22Rv1 (cell line): Measurements from ENCODE around the gene HELZ.
"Not testable (repeated sequence)": the region's sequence is repeated elsewhere in the genome, so short reads cannot be mapped to it uniquely, and the experiment has no call there.

ENCODE experiments used
- H3K27ac ChIP-seq: fragments of 450-650 bp; 2 replicates; pipeline ENCODE4 v1.5.1; 2017
- ZFX ChIP-seq: fragments of 450-650 bp; IDR thresholded peaks from 2 replicates; pipeline ENCODE4 v1.6.1; 2017; ENCODE audit warnings: antibody characterized with exemption, borderline replicate concordance
- TF ChIP-seq, protein P1 (sequence below): fragments of 450-650 bp; IDR thresholded peaks from 2 replicates; pipeline ENCODE4 v1.5.1; 2017; ENCODE audit warnings: mild to moderate bottlenecking

HELZ gene, protein sequence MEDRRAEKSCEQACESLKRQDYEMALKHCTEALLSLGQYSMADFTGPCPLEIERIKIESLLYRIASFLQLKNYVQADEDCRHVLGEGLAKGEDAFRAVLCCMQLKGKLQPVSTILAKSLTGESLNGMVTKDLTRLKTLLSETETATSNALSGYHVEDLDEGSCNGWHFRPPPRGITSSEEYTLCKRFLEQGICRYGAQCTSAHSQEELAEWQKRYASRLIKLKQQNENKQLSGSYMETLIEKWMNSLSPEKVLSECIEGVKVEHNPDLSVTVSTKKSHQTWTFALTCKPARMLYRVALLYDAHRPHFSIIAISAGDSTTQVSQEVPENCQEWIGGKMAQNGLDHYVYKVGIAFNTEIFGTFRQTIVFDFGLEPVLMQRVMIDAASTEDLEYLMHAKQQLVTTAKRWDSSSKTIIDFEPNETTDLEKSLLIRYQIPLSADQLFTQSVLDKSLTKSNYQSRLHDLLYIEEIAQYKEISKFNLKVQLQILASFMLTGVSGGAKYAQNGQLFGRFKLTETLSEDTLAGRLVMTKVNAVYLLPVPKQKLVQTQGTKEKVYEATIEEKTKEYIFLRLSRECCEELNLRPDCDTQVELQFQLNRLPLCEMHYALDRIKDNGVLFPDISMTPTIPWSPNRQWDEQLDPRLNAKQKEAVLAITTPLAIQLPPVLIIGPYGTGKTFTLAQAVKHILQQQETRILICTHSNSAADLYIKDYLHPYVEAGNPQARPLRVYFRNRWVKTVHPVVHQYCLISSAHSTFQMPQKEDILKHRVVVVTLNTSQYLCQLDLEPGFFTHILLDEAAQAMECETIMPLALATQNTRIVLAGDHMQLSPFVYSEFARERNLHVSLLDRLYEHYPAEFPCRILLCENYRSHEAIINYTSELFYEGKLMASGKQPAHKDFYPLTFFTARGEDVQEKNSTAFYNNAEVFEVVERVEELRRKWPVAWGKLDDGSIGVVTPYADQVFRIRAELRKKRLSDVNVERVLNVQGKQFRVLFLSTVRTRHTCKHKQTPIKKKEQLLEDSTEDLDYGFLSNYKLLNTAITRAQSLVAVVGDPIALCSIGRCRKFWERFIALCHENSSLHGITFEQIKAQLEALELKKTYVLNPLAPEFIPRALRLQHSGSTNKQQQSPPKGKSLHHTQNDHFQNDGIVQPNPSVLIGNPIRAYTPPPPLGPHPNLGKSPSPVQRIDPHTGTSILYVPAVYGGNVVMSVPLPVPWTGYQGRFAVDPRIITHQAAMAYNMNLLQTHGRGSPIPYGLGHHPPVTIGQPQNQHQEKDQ (N-terminal part only)

DNA sequence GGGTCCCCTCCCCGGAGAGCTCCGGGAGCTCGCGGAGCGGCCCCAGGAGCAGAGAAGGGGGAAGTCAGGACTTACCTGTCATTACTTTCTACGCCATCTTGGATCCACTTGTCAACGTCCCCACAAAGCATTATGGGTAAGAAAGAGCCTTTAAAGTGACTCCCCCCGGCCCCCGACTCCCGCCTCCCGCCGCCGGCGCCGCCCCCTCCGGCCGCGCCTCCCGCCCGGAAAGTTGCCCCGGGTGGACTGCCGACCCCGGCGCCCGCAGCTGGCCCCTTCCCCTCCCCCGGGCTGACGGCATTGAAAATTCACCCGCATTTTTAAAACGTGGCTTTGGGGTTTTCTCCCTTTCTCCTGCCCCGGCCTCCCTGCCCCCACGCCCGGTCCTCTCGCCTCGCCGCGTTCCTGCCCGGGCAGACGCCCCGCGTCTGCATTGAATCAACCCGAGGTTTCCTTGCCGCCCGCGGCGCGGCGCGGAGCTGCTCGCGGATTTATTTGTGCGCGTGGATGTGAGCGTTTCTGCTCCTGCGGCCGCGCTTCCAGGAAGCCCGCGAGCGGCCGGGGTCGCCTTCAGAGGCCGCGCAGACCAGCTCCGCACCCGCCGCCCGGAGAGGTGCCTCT is at the start of gene HELZ:
Gene HELZ (minus strand): TSS at position 124 of the 621 bp plus-strand sequence. CDS start 26,392 bp downstream, outside the sequence.
- TF ChIP-seq, protein P1, sequence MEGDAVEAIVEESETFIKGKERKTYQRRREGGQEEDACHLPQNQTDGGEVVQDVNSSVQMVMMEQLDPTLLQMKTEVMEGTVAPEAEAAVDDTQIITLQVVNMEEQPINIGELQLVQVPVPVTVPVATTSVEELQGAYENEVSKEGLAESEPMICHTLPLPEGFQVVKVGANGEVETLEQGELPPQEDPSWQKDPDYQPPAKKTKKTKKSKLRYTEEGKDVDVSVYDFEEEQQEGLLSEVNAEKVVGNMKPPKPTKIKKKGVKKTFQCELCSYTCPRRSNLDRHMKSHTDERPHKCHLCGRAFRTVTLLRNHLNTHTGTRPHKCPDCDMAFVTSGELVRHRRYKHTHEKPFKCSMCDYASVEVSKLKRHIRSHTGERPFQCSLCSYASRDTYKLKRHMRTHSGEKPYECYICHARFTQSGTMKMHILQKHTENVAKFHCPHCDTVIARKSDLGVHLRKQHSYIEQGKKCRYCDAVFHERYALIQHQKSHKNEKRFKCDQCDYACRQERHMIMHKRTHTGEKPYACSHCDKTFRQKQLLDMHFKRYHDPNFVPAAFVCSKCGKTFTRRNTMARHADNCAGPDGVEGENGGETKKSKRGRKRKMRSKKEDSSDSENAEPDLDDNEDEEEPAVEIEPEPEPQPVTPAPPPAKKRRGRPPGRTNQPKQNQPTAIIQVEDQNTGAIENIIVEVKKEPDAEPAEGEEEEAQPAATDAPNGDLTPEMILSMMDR: no peak
- no peak for TF ChIP-seq ZFX
- H3K27ac ChIP-seq: peak within 1 kb of the TSS; percentile 67

DNA sequence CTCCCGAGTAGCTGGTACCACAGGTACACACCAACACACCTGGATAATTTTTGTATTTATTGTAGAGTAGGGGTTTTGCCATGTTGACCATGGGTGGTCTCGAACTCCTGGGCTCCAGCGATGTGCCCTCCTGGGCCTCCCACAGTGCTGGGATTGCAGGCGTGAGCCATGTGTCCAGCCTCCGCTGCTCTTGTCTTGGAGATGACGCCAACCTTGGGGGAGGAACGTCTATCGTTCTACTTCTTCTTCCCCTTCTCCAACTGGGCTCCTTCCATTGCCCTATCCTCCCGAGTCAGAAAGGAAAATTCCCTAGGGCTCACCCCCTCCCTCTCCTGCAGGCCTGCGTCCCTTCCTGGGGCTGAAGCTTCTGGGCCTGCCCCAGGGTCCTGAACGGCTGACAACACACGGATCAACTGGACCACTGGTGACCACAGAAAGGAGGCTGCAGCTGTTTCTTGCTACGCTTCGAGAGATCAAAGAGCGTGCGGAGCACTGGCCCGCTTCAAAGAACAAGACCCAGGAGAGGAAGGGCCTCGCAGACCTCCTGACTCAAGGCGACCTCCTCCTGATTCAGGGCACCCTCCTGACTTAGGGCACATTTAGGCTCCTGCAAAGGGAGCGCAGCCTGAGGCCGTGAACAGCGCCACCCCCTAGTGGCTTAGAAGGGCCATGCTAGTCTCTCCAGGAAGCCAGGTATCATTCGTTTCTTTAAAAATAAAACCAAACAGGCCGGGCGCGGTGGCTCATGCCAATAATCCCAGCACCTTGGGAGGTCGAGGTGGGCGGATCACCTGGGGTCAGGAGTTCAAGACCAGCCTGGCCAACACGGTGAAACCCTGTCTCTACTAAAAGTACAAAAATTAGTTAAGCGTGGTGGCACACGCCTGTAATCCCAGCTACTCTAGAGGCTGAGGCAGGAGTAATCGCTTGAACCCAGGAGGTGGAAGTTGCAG is 48.5 kb upstream of the HELZ start:
- H3K27ac ChIP-seq: no peak overlapping the region
- TF ChIP-seq, protein P1: peak; percentile 88
- no peak for TF ChIP-seq ZFX

DNA sequence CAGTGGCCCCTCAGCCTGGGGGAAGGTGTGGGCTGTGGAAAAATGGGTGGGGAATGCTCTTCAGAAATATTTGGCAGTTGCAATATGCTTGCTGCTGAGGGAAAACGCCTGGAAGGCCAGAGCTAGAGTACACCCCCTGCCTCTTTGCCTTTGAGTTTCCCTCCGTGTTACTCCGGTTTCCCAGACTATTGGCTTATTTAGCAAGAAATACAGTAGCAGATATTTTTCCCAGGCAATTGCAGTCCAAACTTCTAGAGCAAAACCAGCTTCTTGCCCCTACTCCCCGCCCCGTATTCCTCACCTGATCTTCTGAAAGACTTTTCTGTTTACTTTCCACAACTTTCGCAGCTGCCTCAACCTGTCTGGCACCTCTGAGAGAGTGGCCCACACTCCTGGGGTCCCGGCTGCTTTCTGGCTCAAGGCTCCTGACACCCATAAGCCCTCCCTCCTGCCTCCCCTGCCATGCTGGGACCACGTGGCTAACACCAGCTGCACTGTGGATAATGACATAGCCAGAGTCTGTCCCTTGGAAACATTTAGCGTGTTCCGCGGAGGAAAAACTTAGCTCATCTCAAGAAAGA is 45.8 kb upstream of the HELZ start:
- TF ChIP-seq, protein P1: no peak
- TF ChIP-seq ZFX: no peak
- H3K27ac ChIP-seq: no peak overlapping the region

DNA sequence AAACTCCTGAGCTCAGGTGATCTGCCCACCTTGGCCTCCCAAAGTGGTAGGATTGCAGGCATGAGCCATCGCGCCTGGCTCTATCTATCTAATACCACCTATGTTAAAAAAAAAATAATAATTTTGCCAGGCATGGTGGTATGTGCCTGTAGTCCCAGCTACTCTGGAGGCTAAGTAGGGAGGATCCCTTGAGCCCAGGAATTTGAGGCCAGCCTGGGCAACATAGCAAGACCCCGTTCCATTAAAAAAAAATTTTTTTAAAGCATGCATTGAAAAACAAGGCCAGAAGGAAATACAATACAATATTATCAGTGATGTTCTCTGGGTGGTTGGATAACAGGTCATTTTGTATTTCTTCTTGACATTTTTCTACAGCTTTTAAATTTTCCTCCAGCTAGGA is 45.2 kb upstream of the HELZ start:
- TF ChIP-seq, protein P1: no peak
- TF ChIP-seq ZFX: no peak
- H3K27ac ChIP-seq: no peak overlapping the region

DNA sequence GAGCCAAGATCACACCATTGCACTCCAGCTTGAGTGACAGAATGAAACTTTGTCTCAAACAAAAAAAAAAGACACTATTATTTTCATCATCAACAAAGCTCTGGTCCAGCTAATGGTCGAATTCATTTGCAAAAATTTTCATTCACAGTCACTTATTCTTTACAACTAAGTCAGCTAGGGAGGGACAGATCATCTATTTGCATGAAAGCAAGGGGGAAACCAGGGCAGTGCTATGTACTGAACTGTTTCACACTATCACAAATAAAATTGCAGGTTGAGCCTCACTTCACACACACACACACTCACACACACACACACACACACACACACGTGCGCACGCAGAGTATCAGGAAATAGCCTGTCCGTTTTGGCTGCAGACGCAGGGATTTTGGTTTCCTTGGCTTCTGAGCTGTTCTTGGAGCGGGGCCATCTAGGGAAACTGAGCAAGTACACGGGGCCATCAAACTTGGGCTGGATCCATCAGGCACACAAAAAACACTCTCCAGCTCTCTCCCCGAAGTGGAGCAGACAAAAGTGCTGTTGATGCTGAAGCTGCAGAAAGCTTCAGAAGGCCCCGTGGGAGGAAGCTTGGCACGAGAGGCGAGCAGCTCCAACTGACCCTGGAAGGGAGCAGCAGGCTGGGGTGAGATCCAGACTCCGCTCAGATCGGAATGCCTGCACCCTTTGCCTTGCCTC is 44.3 kb upstream of the HELZ start:
- no peak overlapping the region for H3K27ac ChIP-seq
- TF ChIP-seq ZFX: no peak
- TF ChIP-seq, protein P1: no peak

DNA sequence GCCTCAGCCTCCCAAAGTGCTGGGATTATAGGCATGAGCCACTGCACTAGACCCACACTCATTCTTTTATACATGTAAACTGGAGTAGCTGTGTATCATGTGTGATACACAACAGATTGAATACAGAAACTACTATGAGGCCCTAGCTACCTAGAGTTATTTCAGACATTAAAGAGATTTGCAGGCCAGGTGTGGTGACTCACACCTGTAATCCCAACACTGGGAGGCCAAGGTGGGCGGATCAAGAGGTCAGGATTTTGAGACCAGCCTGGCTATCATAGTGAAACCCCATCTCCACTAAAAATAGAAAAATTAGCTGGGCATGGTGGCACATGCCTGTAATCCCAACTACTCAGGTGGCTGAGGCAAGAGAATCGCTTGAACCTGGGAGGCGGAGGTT is 41.8 kb upstream of the HELZ start:
- not testable (repeated sequence) for H3K27ac ChIP-seq
